Gastrocnemius medialis (tissue), 4 donors: Measurements from ENCODE around the gene SNORC.

Source experiments
- POLR2A ChIP-seq, 2 donors: fragments of 450-650 bp; IDR thresholded peaks; one replicate each; pipeline ENCODE4 v1.6.1; 2017; ENCODE audit warnings: antibody characterized with exemption in 2 of 2, mild to moderate bottlenecking in 2 of 2, moderate library complexity in 2 of 2
- TF ChIP-seq, protein P1 (sequence below), 5 experiments: fragments of 450-650 bp in 3 of 5; fragments of 200-600 bp in 2 of 5; sonication (generic) in 2 of 5; IDR thresholded peaks in 4 of 5; conservative IDR thresholded peaks in 1 of 5; 1 replicate in 4 of 5; 2 replicates in 1 of 5; pipeline ENCODE4 v1.5.1; 2016 to 2019; ENCODE audit warnings: antibody characterized with exemption in 5 of 5, mild to moderate bottlenecking in 3 of 5, moderate library complexity in 3 of 5

GRCh38 chr2:232875256-232876121 is 5.4 kb downstream of the SNORC start:
- TF ChIP-seq, protein P1, sequence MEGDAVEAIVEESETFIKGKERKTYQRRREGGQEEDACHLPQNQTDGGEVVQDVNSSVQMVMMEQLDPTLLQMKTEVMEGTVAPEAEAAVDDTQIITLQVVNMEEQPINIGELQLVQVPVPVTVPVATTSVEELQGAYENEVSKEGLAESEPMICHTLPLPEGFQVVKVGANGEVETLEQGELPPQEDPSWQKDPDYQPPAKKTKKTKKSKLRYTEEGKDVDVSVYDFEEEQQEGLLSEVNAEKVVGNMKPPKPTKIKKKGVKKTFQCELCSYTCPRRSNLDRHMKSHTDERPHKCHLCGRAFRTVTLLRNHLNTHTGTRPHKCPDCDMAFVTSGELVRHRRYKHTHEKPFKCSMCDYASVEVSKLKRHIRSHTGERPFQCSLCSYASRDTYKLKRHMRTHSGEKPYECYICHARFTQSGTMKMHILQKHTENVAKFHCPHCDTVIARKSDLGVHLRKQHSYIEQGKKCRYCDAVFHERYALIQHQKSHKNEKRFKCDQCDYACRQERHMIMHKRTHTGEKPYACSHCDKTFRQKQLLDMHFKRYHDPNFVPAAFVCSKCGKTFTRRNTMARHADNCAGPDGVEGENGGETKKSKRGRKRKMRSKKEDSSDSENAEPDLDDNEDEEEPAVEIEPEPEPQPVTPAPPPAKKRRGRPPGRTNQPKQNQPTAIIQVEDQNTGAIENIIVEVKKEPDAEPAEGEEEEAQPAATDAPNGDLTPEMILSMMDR (IDR thresholded peaks at IDR 0.05 in 4 of 5, conservative IDR thresholded peaks at IDR 0.05 in 1 of 5): no peak
- no peak for TF ChIP-seq POLR2A (IDR thresholded peaks at IDR 0.05)
